CD4-positive, alpha-beta T cell treated with Interleukin-6 at 100 ng/mL for 8 hours (primary cell): ENCODE data around the gene FAM110A.
"Not testable (repeated sequence)": the region's sequence is repeated elsewhere in the genome, so short reads cannot be mapped to it uniquely, and the experiment has no call there.

Experiments
- DNase-seq: peaks from one replicate; pipeline ENCODE4 v3.0.0-alpha.2; 2020; ENCODE audit warnings: mixed read lengths, low spot score

Gene FAM110A

GRCh38 chr20:844473-845225 is 11.1 kb downstream of the FAM110A start:
- peak; percentile 94 for DNase-seq

GRCh38 chr20:845226-845868 is 11.8 kb downstream of the FAM110A start:
- no peak for DNase-seq

GRCh38 chr20:845941-846893 is 12.7 kb downstream of the FAM110A start:
- no peak for DNase-seq

GRCh38 chr20:846894-847278 is 13.4 kb downstream of the FAM110A start:
- DNase-seq, result peak; percentile 68

- no peak for DNase-seq
Measured at GRCh38 chr20:848193-848592, 14.7 kb downstream of the FAM110A start.

- not testable (repeated sequence) for DNase-seq
Measured at GRCh38 chr20:848731-849130, 15.2 kb downstream of the FAM110A start.

GRCh38 chr20:853406-853996 is 20.0 kb downstream of the FAM110A start:
- DNase-seq, result no peak

GRCh38 chr20:854601-855000 is 21.1 kb downstream of the FAM110A start:
- DNase-seq, result no peak

GRCh38 chr20:855466-856360 is 22.2 kb downstream of the FAM110A start:
- no peak for DNase-seq

- DNase-seq, result peak; percentile 42
Measured at GRCh38 chr20:856361-856775, 22.9 kb downstream of the FAM110A start.

GRCh38 chr20:858011-858410 is 24.5 kb downstream of the FAM110A start:
- no peak for DNase-seq

- DNase-seq, result no peak
Measured at GRCh38 chr20:859751-860231, 26.3 kb downstream of the FAM110A start.

GRCh38 chr20:860891-861290 is 27.4 kb downstream of the FAM110A start:
- no peak for DNase-seq

- no peak for DNase-seq
Measured at GRCh38 chr20:865440-865839, 31.9 kb downstream of the FAM110A start.

GRCh38 chr20:868279-868678 is 34.8 kb downstream of the FAM110A start:
- no peak for DNase-seq

GRCh38 chr20:869606-870005 is 36.1 kb downstream of the FAM110A start:
- DNase-seq, result no peak

- DNase-seq, result no peak
Measured at GRCh38 chr20:870758-871157, 37.2 kb downstream of the FAM110A start.

GRCh38 chr20:871436-871835 is 37.9 kb downstream of the FAM110A start:
- DNase-seq, result no peak

- no peak for DNase-seq
Measured at GRCh38 chr20:871948-872347, 38.4 kb downstream of the FAM110A start.

- DNase-seq, result no peak
Measured at GRCh38 chr20:872855-873520, 39.5 kb downstream of the FAM110A start.
